ENCODE results near the gene GIMAP8.

- TF ChIP-seq CTCF (IDR thresholded peaks at IDR 0.05) = no peak
- no peak for TF ChIP-seq POLR2A (IDR thresholded peaks at IDR 0.05)
Measured at GRCh38 chr7:150462413-150462812, 12.0 kb downstream of the GIMAP8 start.
